ENCODE data around the gene CBX8. TPM values are rescaled to one million over a fixed set of nuclear protein-coding genes. Genes with fewer than 3 reads are reported as not detected.

Gene CBX8
- total RNA-seq, 1 donor from 2014 or later: 2.7 TPM

DNA sequence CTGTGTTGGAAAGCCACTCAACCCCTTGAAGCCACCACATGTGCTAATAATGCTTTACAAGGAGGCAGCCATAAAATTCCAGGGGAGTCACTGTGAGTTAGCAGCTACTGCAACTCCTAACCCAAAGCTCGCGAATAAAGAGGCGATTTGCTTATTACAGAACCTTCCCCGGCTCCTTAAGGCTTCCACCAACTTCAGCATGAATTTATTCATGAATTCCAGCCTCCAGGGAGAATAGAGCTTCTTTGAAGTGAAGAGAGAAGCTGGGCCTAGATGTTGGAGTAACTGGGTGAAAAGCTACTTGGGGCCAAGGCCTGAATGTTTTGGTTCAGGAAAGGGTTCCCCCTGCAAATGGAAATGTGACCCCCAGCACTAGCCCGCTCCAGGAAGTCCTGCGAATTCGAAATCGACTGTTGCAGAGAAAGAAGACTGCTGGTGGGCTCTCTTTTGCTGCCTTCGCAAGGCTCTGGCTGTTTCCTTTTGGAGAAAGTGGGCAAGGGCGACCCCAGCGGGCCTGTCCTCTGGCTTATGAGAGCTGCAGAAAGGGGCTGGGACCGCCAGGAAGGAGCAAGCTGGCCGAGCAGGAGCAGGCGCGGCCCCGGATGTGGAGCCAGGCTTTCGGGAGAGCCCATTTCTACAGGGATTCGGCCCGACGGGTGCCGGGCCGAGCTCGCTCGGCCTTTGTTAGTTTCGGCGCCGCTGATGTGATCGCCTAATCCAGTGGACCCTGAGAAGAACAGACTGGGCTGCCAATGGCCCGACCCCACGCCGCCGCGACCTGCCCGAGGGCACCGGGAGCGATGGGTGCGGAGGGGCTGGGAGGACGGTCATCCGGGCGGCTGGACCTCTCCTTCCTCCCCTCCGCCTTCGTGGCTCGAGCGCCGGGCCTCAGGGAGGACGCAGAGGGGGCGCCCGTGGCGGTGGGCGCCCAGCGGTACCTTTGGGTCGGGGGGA is 7.6 kb downstream of the CBX8 start:
- TF ChIP-seq, protein P1, sequence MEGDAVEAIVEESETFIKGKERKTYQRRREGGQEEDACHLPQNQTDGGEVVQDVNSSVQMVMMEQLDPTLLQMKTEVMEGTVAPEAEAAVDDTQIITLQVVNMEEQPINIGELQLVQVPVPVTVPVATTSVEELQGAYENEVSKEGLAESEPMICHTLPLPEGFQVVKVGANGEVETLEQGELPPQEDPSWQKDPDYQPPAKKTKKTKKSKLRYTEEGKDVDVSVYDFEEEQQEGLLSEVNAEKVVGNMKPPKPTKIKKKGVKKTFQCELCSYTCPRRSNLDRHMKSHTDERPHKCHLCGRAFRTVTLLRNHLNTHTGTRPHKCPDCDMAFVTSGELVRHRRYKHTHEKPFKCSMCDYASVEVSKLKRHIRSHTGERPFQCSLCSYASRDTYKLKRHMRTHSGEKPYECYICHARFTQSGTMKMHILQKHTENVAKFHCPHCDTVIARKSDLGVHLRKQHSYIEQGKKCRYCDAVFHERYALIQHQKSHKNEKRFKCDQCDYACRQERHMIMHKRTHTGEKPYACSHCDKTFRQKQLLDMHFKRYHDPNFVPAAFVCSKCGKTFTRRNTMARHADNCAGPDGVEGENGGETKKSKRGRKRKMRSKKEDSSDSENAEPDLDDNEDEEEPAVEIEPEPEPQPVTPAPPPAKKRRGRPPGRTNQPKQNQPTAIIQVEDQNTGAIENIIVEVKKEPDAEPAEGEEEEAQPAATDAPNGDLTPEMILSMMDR (IDR thresholded peaks at IDR 0.05; ENCODE audit: insufficient read depth, low read length, poor library complexity, severe bottlenecking): no peak
- H3K4me3 ChIP-seq (ENCODE audit: low read depth, low read length): no peak overlapping the region
- peaks cover 59% of the 10 kb centered on the region for H3K27me3 ChIP-seq (ENCODE audit: control insufficient read depth, insufficient read depth, low read length)
- DNase-seq (ENCODE audit: low read depth): no peak
- H3K36me3 ChIP-seq (ENCODE audit: control insufficient read depth, insufficient read depth, low read length): no peaks in the 10 kb centered on the region

DNA sequence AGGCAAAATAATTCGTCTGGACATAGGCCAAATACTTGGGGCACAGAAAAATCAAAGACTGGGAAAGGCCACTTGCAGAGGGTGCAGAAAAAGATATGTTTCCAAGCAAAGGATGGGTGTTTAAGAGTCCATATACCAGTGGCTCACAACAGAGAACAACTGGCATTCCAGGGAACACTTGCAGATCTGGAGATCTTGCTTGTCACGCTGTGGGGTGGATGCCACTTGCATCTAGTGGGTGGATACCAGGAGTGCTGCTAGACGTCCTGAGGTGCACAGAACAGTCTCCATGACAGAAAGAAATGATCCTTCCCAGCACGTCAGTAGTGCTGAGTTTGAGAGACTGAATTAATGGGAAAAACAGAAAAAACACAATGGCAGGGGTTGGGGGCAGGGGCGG is 8.4 kb downstream of the CBX8 start:
- DNase-seq (ENCODE audit: low read depth): no peak
- TF ChIP-seq, protein P1 (IDR thresholded peaks at IDR 0.05; ENCODE audit: insufficient read depth, low read length, poor library complexity, severe bottlenecking): no peak
- no peaks in the 10 kb centered on the region for H3K36me3 ChIP-seq (ENCODE audit: control insufficient read depth, insufficient read depth, low read length)
- no peak overlapping the region for H3K4me3 ChIP-seq (ENCODE audit: low read depth, low read length)
- peaks cover 56% of the 10 kb centered on the region for H3K27me3 ChIP-seq (ENCODE audit: control insufficient read depth, insufficient read depth, low read length)

GRCh38 chr17:79786930-79787643 is 9.8 kb downstream of the CBX8 start:
- Histone ChIP-seq H3K27me3 (ENCODE audit: control insufficient read depth, insufficient read depth, low read length) (peaks cover 44% of the 10 kb centered on the region), H3K36me3 (ENCODE audit: control insufficient read depth, insufficient read depth, low read length) (no peaks in the 10 kb centered on the region), H3K4me3 (ENCODE audit: low read depth, low read length) (no peak overlapping the region)
- DNase-seq (ENCODE audit: low read depth): no peak
- TF ChIP-seq, protein P1 (IDR thresholded peaks at IDR 0.05; ENCODE audit: insufficient read depth, low read length, poor library complexity, severe bottlenecking): no peak

- Histone ChIP-seq H3K27me3 (ENCODE audit: control insufficient read depth, insufficient read depth, low read length) (peaks cover 34% of the 10 kb centered on the region), H3K4me3 (ENCODE audit: low read depth, low read length) (no peak overlapping the region), H3K36me3 (ENCODE audit: control insufficient read depth, insufficient read depth, low read length) (no peaks in the 10 kb centered on the region)
- TF ChIP-seq, protein P1 (IDR thresholded peaks at IDR 0.05; ENCODE audit: insufficient read depth, low read length, poor library complexity, severe bottlenecking): no peak
- no peak for DNase-seq (ENCODE audit: low read depth)
Observed at GRCh38 chr17:79785900-79786810, 10.7 kb downstream of the CBX8 start.

DNA sequence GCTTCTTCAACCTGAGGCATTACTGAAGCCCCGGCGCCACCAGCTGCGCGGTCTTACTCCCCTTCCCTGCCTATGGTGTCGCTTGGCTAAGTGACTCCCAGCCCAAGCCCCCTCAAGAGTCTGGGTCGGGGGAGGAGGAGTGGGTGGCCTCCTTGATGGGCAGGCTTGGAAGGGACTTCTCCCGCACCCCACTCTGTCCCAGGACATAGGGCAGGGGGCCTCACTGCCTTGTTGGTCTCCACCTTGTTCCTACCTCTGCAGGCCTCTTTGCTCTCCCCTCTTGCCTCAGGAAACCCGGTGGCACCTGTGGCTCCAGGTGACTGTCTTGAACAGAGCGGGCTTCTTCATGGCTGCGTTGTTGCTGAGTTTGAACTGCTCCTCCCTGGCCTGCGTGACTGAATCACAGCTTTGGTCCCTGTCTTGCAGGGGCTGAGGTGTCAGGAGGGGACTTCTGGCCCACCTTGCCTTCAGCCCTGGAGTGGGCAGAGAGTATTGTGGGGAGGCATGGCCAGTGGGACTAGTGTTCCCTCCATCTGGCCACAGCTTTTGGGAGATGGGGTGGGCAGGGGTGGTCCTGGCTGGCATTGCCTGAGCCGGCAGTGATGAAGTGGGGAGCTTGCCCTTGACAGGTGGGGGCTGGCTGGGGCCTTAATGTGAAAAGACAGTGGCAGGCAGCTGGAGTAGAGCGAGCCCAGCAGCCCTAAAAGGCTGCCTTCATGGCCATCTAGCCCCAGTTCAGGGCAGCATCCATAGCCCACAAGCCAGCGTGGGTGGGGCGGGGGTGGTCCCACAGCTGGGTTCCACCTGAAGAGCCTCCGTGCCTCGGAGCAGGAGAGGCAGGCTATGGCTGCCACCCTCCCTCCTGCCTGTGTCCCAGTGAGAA is 11.6 kb downstream of the CBX8 start:
- no peak overlapping the region for H3K4me3 ChIP-seq (ENCODE audit: low read depth, low read length)
- TF ChIP-seq, protein P1 (IDR thresholded peaks at IDR 0.05; ENCODE audit: insufficient read depth, low read length, poor library complexity, severe bottlenecking): no peak
- H3K36me3 ChIP-seq (ENCODE audit: control insufficient read depth, insufficient read depth, low read length): no peaks in the 10 kb centered on the region
- DNase-seq (ENCODE audit: low read depth): no peak
- H3K27me3 ChIP-seq (ENCODE audit: control insufficient read depth, insufficient read depth, low read length): peaks cover 25% of the 10 kb centered on the region
